Measurements from ENCODE around the gene SYNGR3. TPM values are rescaled to one million over a fixed set of nuclear protein-coding genes. Genes with fewer than 3 reads are reported as not detected.
"Not testable (repeated sequence)": the region's sequence is repeated elsewhere in the genome, so short reads cannot be mapped to it uniquely, and the experiment has no call there.

SYNGR3 gene
- total RNA-seq, 1 donor from 2014 or later: 71.3 TPM

- no peak for FAIRE-seq
- no peak for DNase-seq (ENCODE audit: low spot score in 2 of 2)
Measured at GRCh38 chr16:1958715-1959268, 31.0 kb upstream of the SYNGR3 start.

GRCh38 chr16:1959269-1960039 is 30.3 kb upstream of the SYNGR3 start, which contains the start of gene NDUFB10:
Gene NDUFB10 (plus strand): TSS chr16:1959538. CDS start chr16:1959625, 87 bp downstream.
- FAIRE-seq: no peak

GRCh38 chr16:1960665-1961630 is 28.8 kb upstream of the SYNGR3 start:
- DNase-seq (ENCODE audit: low spot score in 2 of 2): no peak
- FAIRE-seq: no peak

More at GRCh38 chr16:1959269-1960039, 30.3 kb upstream of the SYNGR3 start, which contains the start of gene NDUFB10:
- DNase-seq (ENCODE audit: low spot score in 2 of 2): peak; percentile 92 to 94

GRCh38 chr16:1961651-1962067 is 28.1 kb upstream of the SYNGR3 start:
- FAIRE-seq: no peak

GRCh38 chr16:1962161-1963153 is 27.3 kb upstream of the SYNGR3 start:
- not testable (repeated sequence) for DNase-seq (ENCODE audit: low spot score in 2 of 2); FAIRE-seq

More at GRCh38 chr16:1961651-1962067, 28.1 kb upstream of the SYNGR3 start:
- no peak for DNase-seq (ENCODE audit: low spot score in 2 of 2)

GRCh38 chr16:1963806-1964505 is 25.8 kb upstream of the SYNGR3 start:
- DNase-seq (ENCODE audit: low spot score in 2 of 2): peak in 1 of 2 donors; percentile 39
- no peak for FAIRE-seq

GRCh38 chr16:1964506-1965395 is 25.0 kb upstream of the SYNGR3 start, which contains the start of gene RPS2:
Gene RPS2 (minus strand): TSS chr16:1964826. CDS start chr16:1964625, 201 bp downstream.
- FAIRE-seq (no peak), DNase-seq (ENCODE audit: low spot score in 2 of 2) (peak; percentile 100)

GRCh38 chr16:1965396-1966001 is 24.3 kb upstream of the SYNGR3 start:
- DNase-seq (ENCODE audit: low spot score in 2 of 2) (peak in 1 of 2 donors; percentile 28), FAIRE-seq (no peak)

- no peak for FAIRE-seq
Measured at GRCh38 chr16:1966460-1966859, 23.3 kb upstream of the SYNGR3 start, which contains the start of gene RNF151. Gene RNF151 (plus strand): TSS chr16:1966856. CDS start chr16:1966882, 26 bp downstream.

GRCh38 chr16:1968146-1968953 is 21.4 kb upstream of the SYNGR3 start:
- no peak for DNase-seq (ENCODE audit: low spot score in 2 of 2)
- no peak for FAIRE-seq

More at GRCh38 chr16:1966460-1966859, 23.3 kb upstream of the SYNGR3 start, which contains the start of gene RNF151:
- no peak for DNase-seq (ENCODE audit: low spot score in 2 of 2)

GRCh38 chr16:1971796-1972489 is 17.8 kb upstream of the SYNGR3 start, which contains the start of gene TBL3:
Gene TBL3 (plus strand): TSS chr16:1972053. CDS start chr16:1972165, 112 bp downstream.
- FAIRE-seq (no peak), DNase-seq (ENCODE audit: low spot score in 2 of 2) (peak; percentile 98 to 99)

- FAIRE-seq (no peak), DNase-seq (ENCODE audit: low spot score in 2 of 2) (no peak)
Measured at GRCh38 chr16:1972490-1972877, 17.3 kb upstream of the SYNGR3 start.

- no peak for FAIRE-seq
- DNase-seq (ENCODE audit: low spot score in 2 of 2): no peak
Measured at GRCh38 chr16:1973461-1974156, 16.2 kb upstream of the SYNGR3 start.

- DNase-seq (ENCODE audit: low spot score in 2 of 2) (no peak), FAIRE-seq (no peak)
Measured at GRCh38 chr16:1974157-1975070, 15.4 kb upstream of the SYNGR3 start.
